Ectodermal cell (in vitro differentiated cells): Measurements from ENCODE around the gene THUMPD1. TPM values are rescaled to one million over a fixed set of nuclear protein-coding genes. Genes with fewer than 3 reads are reported as not detected.

Experiments
- H3K27ac ChIP-seq: 2 replicates; pipeline ENCODE4 v1.7.0; 2013; ENCODE audit warnings: mild to moderate bottlenecking, low read depth, low read length; ENCODE audit not compliant: insufficient read depth, poor library complexity, severe bottlenecking
- H3K27me3 ChIP-seq: 2 replicates; pipeline ENCODE4 v1.7.0; 2013; ENCODE audit warnings: mild to moderate bottlenecking, low read length; ENCODE audit not compliant: insufficient read depth, control insufficient read depth, poor library complexity, severe bottlenecking
- H3K36me3 ChIP-seq: one replicate; pipeline ENCODE4 v1.7.0; 2013; ENCODE audit warnings: low read length; ENCODE audit not compliant: control insufficient read depth, insufficient read depth
- H3K4me1 ChIP-seq: one replicate; pipeline ENCODE4 v1.7.0; 2013; ENCODE audit warnings: low read length; ENCODE audit not compliant: control insufficient read depth, insufficient read depth
- H3K4me3 ChIP-seq: 2 replicates; pipeline ENCODE4 v1.7.0; 2013; ENCODE audit warnings: low read depth, low read length, control low read depth; ENCODE audit not compliant: insufficient read depth
- H3K9me3 ChIP-seq: 2 replicates; pipeline ENCODE4 v1.7.0; 2013; ENCODE audit warnings: mild to moderate bottlenecking, low read length, moderate library complexity; ENCODE audit not compliant: control insufficient read depth
- WGBS, 2 experiments: methylation state at CpG; one replicate each; pipeline ENCODE4 v1.1.7; 2013; ENCODE audit warnings: missing lambda C conversion rate in 2 of 2; 5-methylcytosine and 5-hydroxymethylcytosine counted together
- polyA plus RNA-seq, 4 experiments: library from polyadenylated mRNA; stranded (reverse); fragments of 50-300 nt; gene quantifications; one replicate each; pipeline ENCODE4 v1.2.3, GENCODE V29; 2013

Gene THUMPD1
- polyA plus RNA-seq (2013, experiment 1 of 4), result 59.8 TPM
- polyA plus RNA-seq (2013, experiment 2 of 4), result 62.1 TPM
- polyA plus RNA-seq (2013, experiment 3 of 4), result 48.8 TPM
- polyA plus RNA-seq (2013, experiment 4 of 4), result 54.0 TPM

DNA sequence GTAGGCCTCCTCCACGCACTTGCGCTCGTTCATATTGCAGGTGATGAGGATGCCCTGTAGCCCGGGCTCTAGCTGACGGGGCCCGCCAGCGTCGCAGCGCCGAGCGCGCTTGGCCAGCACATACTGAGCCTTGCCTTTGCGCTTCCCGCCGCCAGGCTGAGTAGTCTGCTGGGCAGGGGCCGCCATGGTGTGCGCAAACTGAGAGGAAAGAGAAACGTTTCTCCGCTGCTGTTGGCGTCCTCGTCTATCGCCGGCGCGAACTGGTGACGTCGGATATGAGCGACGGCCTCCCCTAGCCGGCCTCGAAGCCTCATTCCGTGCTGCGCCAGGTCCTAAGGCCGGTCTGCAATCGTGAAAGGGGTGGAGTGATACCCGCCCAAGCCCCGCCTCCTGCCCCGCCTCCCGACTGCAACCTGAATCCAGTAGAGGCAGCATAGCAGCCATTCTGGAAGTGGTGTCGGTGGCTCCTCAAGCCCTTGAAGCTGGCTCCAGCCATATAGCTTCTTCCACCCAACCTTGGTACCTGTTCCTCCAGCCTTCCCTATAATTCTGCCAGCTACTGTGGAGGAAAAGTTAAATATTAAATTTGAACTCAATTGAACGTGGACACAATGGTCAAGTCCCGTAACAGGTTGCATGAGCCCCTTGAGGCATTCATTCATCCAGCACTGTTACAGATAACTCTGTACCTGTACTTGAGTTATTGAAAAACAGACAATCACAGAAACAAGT is at the start of gene THUMPD1:
TSS of gene THUMPD1 (minus strand) at position 265 of the 732 bp plus-strand sequence. CDS start at position 186, 79 bp downstream.
- peak within 1 kb of the TSS; percentile 92 for H3K4me3 ChIP-seq
- 5% methylated on average over 42 of the region's 42 CpGs for WGBS, 2 experiments
- H3K27ac ChIP-seq, result peak within 1 kb of the TSS; percentile 68
- no peaks in the 10 kb centered on the region for H3K27me3 ChIP-seq
- peaks cover under 1% of the 10 kb centered on the region for H3K9me3 ChIP-seq
- H3K4me1 ChIP-seq, result no peaks in the 10 kb centered on the region
- peaks cover 11% of the 10 kb centered on the region for H3K36me3 ChIP-seq

- Histone ChIP-seq H3K27ac (no peak overlapping the region), H3K4me1 (no peaks in the 10 kb centered on the region)
Observed at GRCh38 chr16:20789130-20789529, 47.5 kb upstream of the THUMPD1 start.

DNA sequence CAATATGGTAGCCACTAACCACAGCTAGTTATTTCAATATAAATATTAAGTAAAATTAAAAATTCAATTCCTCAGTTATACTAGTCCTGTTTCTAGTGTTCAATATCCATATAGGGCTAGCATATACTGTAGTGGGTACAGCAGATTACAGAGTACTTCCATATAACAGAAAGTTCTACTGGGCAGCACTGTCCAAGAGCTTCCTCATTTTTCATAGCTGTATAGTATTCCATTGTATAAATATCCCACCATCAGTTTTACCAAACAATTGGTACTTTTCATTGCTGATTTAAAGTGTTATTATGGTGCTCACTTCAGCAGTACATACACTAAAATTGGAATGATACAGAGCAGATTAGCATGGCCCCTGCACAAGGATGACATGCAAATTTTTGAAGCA is 42.6 kb upstream of the THUMPD1 start:
- Histone ChIP-seq H3K4me3 (no peak overlapping the region), H3K27ac (no peak overlapping the region), H3K4me1 (no peaks in the 10 kb centered on the region), H3K36me3 (no peaks in the 10 kb centered on the region), H3K9me3 (no peaks in the 10 kb centered on the region), H3K27me3 (no peaks in the 10 kb centered on the region)

More at GRCh38 chr16:20789130-20789529, 47.5 kb upstream of the THUMPD1 start:
- no peak overlapping the region for H3K4me3 ChIP-seq
- no peaks in the 10 kb centered on the region for H3K36me3 ChIP-seq
- H3K9me3 ChIP-seq, result no peaks in the 10 kb centered on the region
- H3K27me3 ChIP-seq, result no peaks in the 10 kb centered on the region

DNA sequence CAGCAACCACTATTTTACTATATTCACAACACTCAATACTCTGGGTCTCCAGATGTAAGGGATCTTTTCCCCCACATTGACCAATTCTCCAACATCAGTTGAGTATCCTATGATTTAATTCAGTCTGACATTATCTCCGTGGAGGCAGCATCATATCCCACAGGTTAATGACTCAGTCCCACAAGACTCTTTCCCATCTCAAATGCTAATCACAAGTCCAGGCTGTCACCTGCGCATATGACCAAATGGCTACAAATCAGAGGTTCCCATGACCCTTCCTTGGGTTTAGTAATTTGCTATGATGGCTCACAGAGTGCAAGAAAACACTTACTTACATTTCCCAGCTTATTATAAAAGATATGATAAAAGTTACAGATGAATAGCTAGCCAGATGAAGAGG is 40.9 kb upstream of the THUMPD1 start:
- H3K36me3 ChIP-seq, result no peaks in the 10 kb centered on the region
- H3K4me3 ChIP-seq, result no peak overlapping the region
- H3K9me3 ChIP-seq, result no peaks in the 10 kb centered on the region
- no peaks in the 10 kb centered on the region for H3K27me3 ChIP-seq
- no peaks in the 10 kb centered on the region for H3K4me1 ChIP-seq
- 83 to 89% methylated on average over 2 of the region's 2 CpGs for WGBS, 2 experiments
- no peak overlapping the region for H3K27ac ChIP-seq

GRCh38 chr16:20781697-20782096 is 40.1 kb upstream of the THUMPD1 start:
- H3K4me3 ChIP-seq, result no peak overlapping the region
- no peak overlapping the region for H3K27ac ChIP-seq
- H3K27me3 ChIP-seq, result no peaks in the 10 kb centered on the region
- H3K9me3 ChIP-seq, result no peaks in the 10 kb centered on the region
- WGBS, 2 experiments, result no CpG with 5 or more reads among the region's 1 CpG
- H3K4me1 ChIP-seq, result no peaks in the 10 kb centered on the region
- H3K36me3 ChIP-seq, result no peaks in the 10 kb centered on the region

DNA sequence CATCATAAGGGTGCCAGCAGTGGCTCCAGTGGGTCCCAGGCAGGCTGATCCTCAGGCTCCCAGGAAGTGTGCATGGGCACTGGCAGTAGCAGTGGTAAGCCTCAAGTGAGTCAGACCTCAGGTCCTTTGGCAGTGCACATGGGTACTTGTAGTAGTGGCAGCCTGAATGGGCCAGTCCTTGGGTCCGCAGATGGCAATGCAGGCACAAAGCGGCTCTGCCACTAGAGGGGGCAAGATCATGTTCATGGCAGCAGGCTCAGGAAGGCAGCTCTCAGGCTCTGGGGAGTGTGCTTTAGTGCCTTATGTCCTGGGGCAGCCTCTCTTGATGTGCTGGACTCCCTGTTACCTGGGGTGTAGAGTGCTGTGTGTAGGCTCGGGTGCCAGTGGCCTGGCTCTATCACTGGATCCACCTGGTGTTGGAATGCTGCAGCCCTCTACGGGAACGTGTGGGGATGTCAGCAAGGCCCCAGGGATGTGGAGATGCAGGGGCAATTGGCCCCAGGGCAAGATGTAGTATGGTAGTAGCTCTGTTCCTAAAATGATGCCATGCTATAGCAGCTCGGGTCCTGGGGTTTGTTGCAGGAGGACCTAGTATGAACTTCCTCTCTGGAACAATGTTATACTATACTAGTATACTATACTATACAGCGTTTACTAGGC is 33.2 kb upstream of the THUMPD1 start:
- 58 to 61% methylated on average over 6 to 7 of the region's 7 CpGs for WGBS, 2 experiments
- no peak overlapping the region for H3K4me3 ChIP-seq
- H3K36me3 ChIP-seq, result no peaks in the 10 kb centered on the region
- H3K9me3 ChIP-seq, result no peaks in the 10 kb centered on the region
- no peaks in the 10 kb centered on the region for H3K4me1 ChIP-seq
- no peak overlapping the region for H3K27ac ChIP-seq
- H3K27me3 ChIP-seq, result no peaks in the 10 kb centered on the region

GRCh38 chr16:20773679-20774078 is 32.1 kb upstream of the THUMPD1 start:
- H3K4me3 ChIP-seq, result no peak overlapping the region
- WGBS, 2 experiments, result 84 to 92% methylated on average over 2 of the region's 3 CpGs
- no peaks in the 10 kb centered on the region for H3K27me3 ChIP-seq
- H3K9me3 ChIP-seq, result no peaks in the 10 kb centered on the region
- H3K27ac ChIP-seq, result no peak overlapping the region
- no peaks in the 10 kb centered on the region for H3K36me3 ChIP-seq
- no peaks in the 10 kb centered on the region for H3K4me1 ChIP-seq

DNA sequence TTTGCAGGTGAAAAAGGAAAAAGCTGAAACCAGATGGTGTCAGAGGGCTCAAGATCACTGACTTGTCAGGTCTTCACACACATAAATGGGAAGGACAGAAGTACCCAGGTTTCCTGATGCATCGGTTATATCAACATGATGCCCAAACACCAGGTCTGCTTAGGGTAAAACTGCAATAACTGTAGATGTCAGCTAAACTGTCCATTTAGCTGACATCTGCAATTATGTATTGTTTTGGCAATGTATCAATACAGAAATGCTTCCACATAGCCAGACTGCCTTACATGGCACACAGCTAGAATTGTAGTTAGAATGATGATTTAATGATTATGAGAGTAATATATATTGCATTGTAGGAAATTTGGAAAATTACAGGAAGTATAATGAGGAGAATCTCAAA is 27.2 kb upstream of the THUMPD1 start:
- WGBS, 2 experiments, result 87 to 89% methylated on average over 1 of the region's 1 CpG
- Histone ChIP-seq H3K4me1 (no peaks in the 10 kb centered on the region), H3K27ac (no peak overlapping the region), H3K27me3 (no peaks in the 10 kb centered on the region), H3K4me3 (no peak overlapping the region), H3K36me3 (no peaks in the 10 kb centered on the region), H3K9me3 (no peaks in the 10 kb centered on the region)

- H3K27me3 ChIP-seq, result no peaks in the 10 kb centered on the region
- no peaks in the 10 kb centered on the region for H3K36me3 ChIP-seq
- H3K4me1 ChIP-seq, result no peaks in the 10 kb centered on the region
- no peak overlapping the region for H3K4me3 ChIP-seq
- 100% methylated on average over 1 of the region's 1 CpG; no CpG with 5 or more reads in 1 of the 2 experiments for WGBS, 2 experiments
- H3K9me3 ChIP-seq, result no peaks in the 10 kb centered on the region
- no peak overlapping the region for H3K27ac ChIP-seq
Observed at GRCh38 chr16:20768121-20768520, 26.5 kb upstream of the THUMPD1 start.

DNA sequence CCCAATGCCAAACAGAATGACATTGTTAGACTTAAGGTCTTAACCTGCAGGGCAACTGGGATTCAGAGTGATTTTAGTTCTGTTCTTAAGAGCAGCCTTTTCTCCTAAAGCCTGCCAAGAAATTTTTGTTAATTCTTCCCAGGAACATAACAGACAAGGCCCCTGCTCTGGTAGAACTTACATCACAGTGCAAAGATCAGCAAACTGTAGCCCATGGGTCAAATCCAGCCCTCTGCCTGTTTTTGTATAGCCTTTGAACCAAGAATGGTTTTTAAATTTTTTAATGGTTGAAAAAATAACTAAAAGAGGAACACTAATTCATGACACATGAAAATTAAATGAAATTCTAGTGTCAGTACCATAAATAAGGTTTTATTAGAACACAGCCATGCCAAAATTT is 26.0 kb upstream of the THUMPD1 start:
- Histone ChIP-seq H3K36me3 (no peaks in the 10 kb centered on the region), H3K27me3 (no peaks in the 10 kb centered on the region), H3K4me1 (no peaks in the 10 kb centered on the region), H3K27ac (no peak overlapping the region), H3K9me3 (no peaks in the 10 kb centered on the region), H3K4me3 (no peak overlapping the region)
